ENCODE measurements around the gene HOXA5.

GRCh38 chr7:27163288-27164044, 20.0 kb upstream of the HOXA5 start:
- no peak for TF ChIP-seq CTCF (IDR thresholded peaks at IDR 0.05)
- TF ChIP-seq POLR2A (IDR thresholded peaks at IDR 0.05) = no peak
